Activated naive CD8-positive, alpha-beta T cell (primary cell): ENCODE data around the gene EML6.

Experiments
- H3K27ac Mint-ChIP-seq: one replicate; pipeline ENCODE4 v1.8.0; 2021; ENCODE audit warnings: mixed read lengths
- H3K27me3 Mint-ChIP-seq: one replicate; pipeline ENCODE4 v1.8.0; 2021; ENCODE audit warnings: mixed read lengths
- H3K36me3 Mint-ChIP-seq: one replicate; pipeline ENCODE4 v1.8.0; 2021; ENCODE audit warnings: mixed read lengths
- H3K4me1 Mint-ChIP-seq: one replicate; pipeline ENCODE4 v1.8.0; 2021; ENCODE audit warnings: low read depth, mixed read lengths
- H3K4me3 Mint-ChIP-seq: one replicate; pipeline ENCODE4 v1.8.0; 2021; ENCODE audit warnings: mild to moderate bottlenecking, mixed read lengths
- H3K9me3 Mint-ChIP-seq: one replicate; pipeline ENCODE4 v1.8.0; 2021; ENCODE audit warnings: low read depth, mixed read lengths

The EML6 gene

DNA sequence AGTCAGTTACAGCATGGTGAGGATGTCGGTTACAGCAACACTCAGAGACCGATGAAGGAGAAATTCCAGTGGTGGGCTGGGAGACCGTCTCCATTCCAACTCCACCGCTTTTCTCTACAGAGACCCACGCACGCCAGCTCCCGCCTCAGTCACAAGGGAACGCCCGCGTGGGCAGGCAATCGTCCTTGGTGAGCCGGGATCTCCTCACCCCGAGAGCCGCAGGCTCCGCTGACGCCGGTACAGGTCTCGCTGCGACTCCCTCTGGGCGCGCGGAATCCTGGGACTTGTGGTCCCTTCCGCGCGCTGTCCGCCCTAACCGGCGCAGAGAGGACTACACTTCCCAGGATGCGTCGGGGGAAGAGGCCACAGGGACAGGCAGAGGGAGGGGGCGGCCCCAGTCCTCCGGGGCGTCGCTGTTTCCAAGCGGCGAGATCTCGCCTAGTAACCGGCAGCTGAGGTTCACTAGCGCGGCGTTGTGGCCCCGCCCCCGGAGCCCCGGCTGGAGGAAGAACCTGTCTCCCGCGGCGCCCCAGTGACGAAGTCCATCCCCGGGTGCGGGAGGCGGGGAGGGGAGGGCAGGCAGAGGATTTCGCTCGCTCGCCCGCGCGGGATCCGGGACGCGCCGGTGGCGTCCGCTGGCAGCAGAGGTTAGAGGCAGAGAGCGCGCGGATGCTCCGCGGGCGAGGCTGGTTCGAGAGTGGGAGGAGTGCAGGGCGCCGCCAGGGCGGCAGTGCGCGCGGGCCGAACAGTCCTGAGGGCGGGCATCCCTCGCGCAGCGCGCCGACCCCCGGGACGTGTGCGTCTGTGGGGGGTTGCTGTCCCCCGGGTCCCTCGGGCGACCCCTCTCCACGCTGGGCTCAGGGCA is at the start of gene EML6:
EML6 (plus strand) TSS at position 532 of the 865 bp plus-strand sequence. CDS start 1,400 bp downstream, outside the sequence.
- Mint-ChIP-seq H3K4me3 (peak within 1 kb of the TSS; percentile 94), H3K27me3 (peaks cover 32% of the 10 kb centered on the region), H3K9me3 (no peaks in the 10 kb centered on the region), H3K27ac (peak within 1 kb of the TSS; percentile 69), H3K36me3 (no peaks in the 10 kb centered on the region), H3K4me1 (peaks cover 14% of the 10 kb centered on the region)

DNA sequence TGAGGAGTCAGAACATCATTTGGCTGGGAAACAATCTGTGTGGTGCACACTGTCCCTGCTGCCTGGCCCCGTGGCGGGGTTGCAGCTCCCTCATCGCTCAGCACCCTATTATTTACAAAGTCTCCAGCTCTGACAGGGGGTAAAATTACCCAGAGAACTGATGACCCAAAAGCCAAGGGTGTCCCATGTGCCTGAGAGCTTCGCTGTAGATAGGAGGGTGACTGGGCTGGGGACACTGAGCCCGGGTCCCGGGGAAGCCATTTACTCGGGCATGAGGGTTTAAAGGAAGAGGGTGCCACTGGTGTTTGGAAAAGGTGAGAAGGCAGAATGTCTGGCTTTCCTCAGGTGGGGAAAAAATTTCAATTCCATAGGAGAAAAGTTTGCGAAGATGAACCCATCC is 48.2 kb upstream of the EML6 start:
- peaks cover 13% of the 10 kb centered on the region for H3K4me1 Mint-ChIP-seq
- H3K27me3 Mint-ChIP-seq = peaks cover 6% of the 10 kb centered on the region
- H3K27ac Mint-ChIP-seq = no peak overlapping the region
- no peaks in the 10 kb centered on the region for H3K9me3 Mint-ChIP-seq
- no peak overlapping the region for H3K4me3 Mint-ChIP-seq
- H3K36me3 Mint-ChIP-seq = no peaks in the 10 kb centered on the region

DNA sequence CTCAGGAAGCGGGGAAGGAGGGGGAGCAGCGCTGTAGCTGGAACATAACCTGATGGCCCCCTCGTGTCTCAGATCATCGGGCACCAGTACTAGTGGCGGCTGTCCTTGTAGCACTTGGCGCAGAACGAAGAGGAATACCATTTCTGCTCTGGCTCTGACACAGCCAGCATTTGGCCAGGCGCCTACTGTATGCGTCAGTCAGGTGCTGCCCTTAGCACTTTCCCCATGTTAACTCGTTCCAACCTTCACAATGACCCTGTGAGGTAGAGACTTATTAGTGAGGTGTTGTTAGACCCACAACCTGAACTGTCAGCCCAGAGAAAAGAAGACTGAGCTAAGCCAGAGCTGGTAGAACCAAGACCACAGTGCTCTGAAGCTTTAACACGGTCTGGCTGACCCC is 47.7 kb upstream of the EML6 start:
- Mint-ChIP-seq H3K4me3 (no peak overlapping the region), H3K27ac (no peak overlapping the region), H3K9me3 (no peaks in the 10 kb centered on the region), H3K36me3 (no peaks in the 10 kb centered on the region), H3K27me3 (peaks cover 7% of the 10 kb centered on the region), H3K4me1 (peaks cover 15% of the 10 kb centered on the region)

DNA sequence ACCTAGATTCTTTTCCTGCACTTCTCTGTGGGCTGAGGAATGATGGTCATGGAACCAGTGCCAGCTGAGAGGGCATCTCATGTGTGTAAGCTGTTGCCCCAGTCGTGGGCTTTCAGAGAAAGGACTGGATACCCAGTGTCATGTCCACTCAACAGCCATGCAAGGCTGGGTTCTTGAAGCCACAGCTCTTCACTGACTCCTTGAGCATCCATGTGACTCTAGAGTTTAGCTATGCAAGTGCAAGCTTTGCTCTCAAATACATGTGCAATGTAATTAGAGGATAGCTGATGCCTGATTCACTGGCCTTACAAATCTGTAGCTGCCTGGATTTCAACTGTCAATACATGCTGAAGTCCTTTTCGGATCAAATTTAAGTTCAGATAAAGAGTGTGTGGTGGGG is 46.8 kb upstream of the EML6 start:
- Mint-ChIP-seq H3K4me3 (no peak overlapping the region), H3K4me1 (peaks cover 15% of the 10 kb centered on the region), H3K27me3 (peaks cover 7% of the 10 kb centered on the region), H3K27ac (peak overlapping the region; percentile 4), H3K9me3 (no peaks in the 10 kb centered on the region), H3K36me3 (no peaks in the 10 kb centered on the region)

DNA sequence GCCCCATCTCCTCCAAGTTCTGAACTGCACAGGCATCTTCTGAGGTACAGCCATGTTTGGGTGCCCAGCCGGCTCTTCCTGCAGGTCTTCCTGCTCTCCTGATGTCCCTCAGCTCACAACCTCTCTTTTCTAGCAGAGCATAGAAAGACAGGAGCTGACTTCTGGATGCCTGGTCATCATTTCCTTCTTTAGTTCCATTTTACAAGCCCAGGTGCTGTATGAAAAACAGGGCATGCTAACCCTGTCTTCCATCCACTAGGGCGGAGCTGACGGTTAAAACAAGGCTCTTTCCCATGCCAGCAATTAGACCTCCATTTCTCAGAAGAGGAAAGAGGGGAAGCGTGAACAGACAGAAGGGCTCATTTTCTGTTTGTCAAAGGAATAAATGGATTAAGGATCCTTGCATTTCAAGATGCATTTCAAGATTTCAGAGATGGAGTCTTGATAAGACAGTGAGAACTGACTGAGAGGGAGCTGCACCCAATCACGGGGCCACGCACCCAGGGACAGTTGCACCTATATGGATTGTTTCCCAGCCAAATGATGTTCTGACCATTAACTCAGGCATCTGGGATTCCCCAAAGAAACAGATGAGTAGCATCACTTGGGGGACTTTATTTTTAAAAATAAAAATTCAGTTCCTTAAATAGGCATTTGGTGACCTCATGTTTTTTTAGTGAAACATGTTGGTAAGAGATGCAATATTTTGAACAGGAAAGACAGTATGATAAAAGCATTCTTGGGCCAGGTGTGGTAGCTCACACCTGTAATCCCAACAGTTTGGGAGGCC is 45.8 kb upstream of the EML6 start:
- peaks cover 7% of the 10 kb centered on the region for H3K27me3 Mint-ChIP-seq
- H3K36me3 Mint-ChIP-seq = no peaks in the 10 kb centered on the region
- H3K9me3 Mint-ChIP-seq = no peaks in the 10 kb centered on the region
- no peak overlapping the region for H3K27ac Mint-ChIP-seq
- peaks cover 15% of the 10 kb centered on the region for H3K4me1 Mint-ChIP-seq
- H3K4me3 Mint-ChIP-seq = no peak overlapping the region

DNA sequence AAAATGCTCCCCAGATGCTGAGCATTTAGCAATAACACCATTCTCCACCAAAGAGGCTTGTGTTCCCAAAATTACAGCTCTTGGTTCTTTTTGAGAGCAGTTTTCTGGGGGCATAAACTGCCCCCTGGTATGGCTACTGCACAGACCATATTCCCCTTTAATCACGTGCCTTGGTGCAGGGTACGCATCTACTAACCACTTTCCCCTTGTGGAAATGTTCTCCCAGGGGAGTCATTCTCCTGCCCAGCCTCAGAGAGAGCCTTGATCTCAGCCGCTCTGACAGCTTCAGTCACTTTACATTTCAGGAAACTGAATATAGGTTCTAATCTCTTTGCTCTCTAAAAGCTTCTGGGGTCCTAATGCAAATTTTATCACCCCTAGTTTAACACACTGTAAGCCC is 44.7 kb upstream of the EML6 start:
- H3K4me1 Mint-ChIP-seq = peaks cover 7% of the 10 kb centered on the region
- no peak overlapping the region for H3K4me3 Mint-ChIP-seq
- no peaks in the 10 kb centered on the region for H3K36me3 Mint-ChIP-seq
- no peak overlapping the region for H3K27ac Mint-ChIP-seq
- no peaks in the 10 kb centered on the region for H3K9me3 Mint-ChIP-seq
- peaks cover 7% of the 10 kb centered on the region for H3K27me3 Mint-ChIP-seq

DNA sequence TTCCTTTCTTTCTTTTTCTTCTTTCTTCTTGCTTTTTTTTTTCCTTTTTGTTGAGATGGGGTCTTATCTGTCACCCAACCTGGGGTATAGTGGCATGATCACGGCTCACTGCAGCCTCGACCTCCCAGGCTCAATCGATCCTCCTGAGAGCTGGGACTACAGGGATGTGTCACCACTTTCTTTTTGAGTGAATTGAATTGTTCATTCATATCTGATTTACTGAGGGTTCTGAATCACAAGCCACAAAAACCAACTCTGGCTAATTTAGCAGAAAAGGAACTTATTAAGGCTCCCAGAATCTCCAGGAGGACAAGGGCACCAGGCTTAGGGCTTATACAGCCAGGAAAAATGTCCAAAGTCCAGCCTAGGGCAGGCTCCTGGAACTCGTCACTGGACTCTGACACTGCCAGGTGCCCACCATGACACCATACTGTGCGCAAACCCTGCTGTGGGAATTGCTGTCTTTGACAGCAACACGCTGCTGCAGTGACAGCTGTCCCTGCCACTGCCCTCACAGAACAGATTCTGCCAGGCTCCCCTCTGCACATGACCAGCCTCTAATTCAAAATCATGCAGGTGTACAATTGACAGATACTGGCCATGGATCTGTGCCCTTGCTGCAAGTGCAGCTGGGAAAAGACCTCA is 42.9 kb upstream of the EML6 start:
- no peaks in the 10 kb centered on the region for H3K9me3 Mint-ChIP-seq
- peak overlapping the region; percentile 33 for H3K4me3 Mint-ChIP-seq
- peak overlapping the region; percentile 31 for H3K27ac Mint-ChIP-seq
- peaks cover 3% of the 10 kb centered on the region for H3K4me1 Mint-ChIP-seq
- H3K36me3 Mint-ChIP-seq = no peaks in the 10 kb centered on the region
- peaks cover 7% of the 10 kb centered on the region for H3K27me3 Mint-ChIP-seq

DNA sequence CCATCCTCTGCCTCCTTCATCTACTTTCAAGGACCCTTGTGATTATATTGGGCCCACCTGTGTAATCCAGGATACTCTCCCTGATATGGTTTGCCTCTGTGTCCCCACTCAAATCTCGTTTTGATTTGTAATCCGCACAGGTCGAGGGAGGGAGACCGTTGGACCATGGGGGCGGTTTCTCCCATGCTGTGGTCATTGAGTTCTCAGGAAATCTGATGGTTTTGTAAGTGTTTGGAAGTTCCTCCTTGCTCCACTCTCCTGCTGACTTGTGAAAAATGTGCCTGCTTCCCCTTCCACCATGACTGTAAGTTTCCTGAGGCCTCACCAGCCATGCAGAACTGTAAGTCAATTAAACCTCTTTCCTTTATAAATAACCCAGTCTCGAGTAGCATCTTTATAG is 42.0 kb upstream of the EML6 start:
- Mint-ChIP-seq H3K27me3 (peaks cover 7% of the 10 kb centered on the region), H3K36me3 (no peaks in the 10 kb centered on the region), H3K27ac (no peak overlapping the region), H3K4me1 (peaks cover 3% of the 10 kb centered on the region), H3K4me3 (no peak overlapping the region), H3K9me3 (no peaks in the 10 kb centered on the region)

DNA sequence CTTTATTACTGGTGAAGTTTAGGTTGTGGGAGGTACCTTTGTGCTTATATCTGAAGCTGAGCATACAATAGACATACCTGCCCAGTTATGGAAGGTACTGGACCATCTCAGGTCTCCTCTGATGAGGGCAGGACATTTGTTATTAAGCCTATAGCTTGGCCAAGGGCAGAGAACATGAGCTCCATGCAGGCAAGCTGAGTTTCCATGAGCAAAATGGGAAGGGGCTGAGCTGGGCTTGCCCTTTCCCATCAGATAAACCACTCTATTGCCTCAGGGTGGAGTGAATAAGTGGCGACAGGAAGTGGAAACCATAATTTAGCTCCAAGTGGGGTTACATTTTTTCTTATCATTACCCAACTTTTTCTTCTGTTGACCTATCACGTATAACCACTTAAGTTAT is 39.9 kb upstream of the EML6 start:
- Mint-ChIP-seq H3K36me3 (no peaks in the 10 kb centered on the region), H3K27ac (no peak overlapping the region), H3K9me3 (no peaks in the 10 kb centered on the region), H3K4me1 (peaks cover 9% of the 10 kb centered on the region), H3K4me3 (no peak overlapping the region), H3K27me3 (peaks cover 6% of the 10 kb centered on the region)

DNA sequence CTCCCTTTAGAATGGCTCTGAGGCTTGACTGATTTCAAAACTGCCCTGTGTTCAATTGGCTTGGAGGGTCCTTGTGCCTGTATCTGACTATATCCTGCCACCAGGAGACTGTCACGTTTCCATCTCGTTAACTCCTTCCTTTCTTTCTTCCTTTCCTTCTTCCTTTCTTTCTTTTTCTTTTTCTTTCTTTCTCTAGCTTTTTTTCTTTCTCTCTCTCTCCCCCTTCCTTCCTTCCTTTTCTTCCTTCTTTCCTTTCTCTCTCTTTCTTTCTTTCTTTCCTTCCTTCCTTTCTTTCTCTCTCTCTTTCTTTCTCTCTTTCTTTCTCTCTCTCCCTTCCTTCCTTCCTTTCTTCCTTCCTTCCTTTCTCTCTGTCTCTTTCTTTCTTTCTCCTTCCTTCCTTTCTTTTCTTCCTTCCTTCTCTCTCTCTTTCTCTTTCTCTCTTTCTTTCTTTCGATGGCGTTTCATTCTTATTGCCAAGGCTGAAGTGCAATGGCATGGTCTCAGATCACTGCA is 38.1 kb upstream of the EML6 start:
- Mint-ChIP-seq H3K36me3 (peaks cover 4% of the 10 kb centered on the region), H3K4me3 (no peak overlapping the region), H3K27ac (no peak overlapping the region), H3K27me3 (peaks cover 8% of the 10 kb centered on the region), H3K4me1 (peaks cover 7% of the 10 kb centered on the region), H3K9me3 (no peaks in the 10 kb centered on the region)

DNA sequence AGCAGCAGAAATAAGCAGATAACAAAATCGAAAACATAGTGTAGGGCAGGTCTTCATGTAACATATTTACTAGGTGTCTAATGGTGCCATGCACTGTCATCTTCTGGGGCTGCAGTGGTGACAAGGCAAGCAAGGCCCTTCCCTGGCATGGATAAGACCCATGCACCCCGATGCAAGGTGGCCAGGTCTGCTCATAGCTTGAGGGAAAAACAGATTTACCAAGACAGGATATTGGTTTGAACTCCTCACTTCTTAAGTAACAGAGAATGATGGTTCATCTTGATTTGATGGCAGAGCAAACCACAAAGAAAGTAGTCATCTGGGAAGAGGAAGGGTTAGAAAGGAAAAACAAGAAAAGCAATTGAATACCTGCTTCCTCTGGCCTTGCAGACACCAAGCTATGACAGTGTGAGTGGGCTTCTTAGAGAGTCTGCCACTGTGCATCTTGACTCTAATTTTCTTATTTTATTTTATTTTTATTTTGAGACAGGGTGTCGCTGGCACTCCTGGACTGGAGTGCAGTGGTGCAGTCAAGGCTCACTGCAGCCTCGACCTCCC is 35.8 kb upstream of the EML6 start:
- H3K9me3 Mint-ChIP-seq = no peaks in the 10 kb centered on the region
- H3K4me1 Mint-ChIP-seq = peaks cover 5% of the 10 kb centered on the region
- H3K27ac Mint-ChIP-seq = no peak overlapping the region
- H3K27me3 Mint-ChIP-seq = peaks cover 9% of the 10 kb centered on the region
- no peak overlapping the region for H3K4me3 Mint-ChIP-seq
- peaks cover 4% of the 10 kb centered on the region for H3K36me3 Mint-ChIP-seq

DNA sequence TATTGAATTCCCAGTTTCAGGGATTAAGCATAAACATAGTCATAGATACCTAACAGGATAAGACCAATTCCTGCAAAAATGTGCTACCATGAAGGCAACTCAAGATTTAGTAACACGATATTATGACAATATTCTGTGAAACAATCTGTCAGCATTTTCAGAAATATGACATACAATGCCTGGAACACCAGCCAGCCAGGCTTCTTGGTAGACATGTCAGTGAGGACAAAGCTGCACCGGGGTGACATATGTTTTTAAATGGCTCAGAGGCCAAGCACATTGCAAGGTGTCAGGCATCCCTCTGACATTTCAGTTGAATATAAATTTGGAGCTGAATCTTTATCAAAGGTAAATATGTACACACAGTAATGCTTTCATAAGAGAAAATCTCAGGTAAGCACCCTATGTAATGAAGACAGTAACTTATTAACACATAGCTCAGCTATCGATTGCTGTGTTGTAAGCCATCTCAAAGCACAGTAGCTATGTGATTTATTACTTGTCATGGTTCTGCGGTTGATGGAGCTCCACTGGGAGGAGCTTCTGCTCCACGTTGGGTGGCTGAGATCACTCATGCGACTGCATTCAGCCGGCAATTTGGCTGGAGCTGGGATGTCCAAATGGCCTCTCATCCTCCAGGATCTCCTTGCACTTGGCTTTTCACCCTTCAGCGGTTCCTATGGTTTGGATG is 31.9 kb upstream of the EML6 start:
- H3K27me3 Mint-ChIP-seq = peaks cover 9% of the 10 kb centered on the region
- H3K27ac Mint-ChIP-seq = no peak overlapping the region
- H3K4me3 Mint-ChIP-seq = no peak overlapping the region
- peaks cover 5% of the 10 kb centered on the region for H3K4me1 Mint-ChIP-seq
- H3K36me3 Mint-ChIP-seq = peaks cover 4% of the 10 kb centered on the region
- H3K9me3 Mint-ChIP-seq = no peaks in the 10 kb centered on the region

DNA sequence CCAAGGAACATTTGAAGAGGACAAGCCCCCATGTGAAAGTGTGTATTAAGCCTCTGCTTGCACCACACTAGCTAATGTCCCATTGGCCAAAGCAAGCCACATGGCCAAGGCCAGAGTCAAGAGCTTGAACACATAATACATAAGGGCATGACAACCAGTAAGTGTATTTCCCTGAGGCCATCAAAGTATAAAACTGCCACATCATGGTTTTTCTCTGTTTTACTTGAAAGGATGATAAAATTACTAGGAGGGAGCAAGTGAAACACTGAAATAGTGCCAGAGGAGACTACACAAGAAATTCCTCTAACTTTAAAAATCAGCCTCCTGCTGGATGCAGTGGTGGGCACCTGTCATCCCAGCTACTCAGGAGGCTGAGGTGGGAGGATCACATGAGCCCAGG is 30.9 kb upstream of the EML6 start:
- H3K9me3 Mint-ChIP-seq = no peaks in the 10 kb centered on the region
- peaks cover 4% of the 10 kb centered on the region for H3K36me3 Mint-ChIP-seq
- no peak overlapping the region for H3K27ac Mint-ChIP-seq
- no peak overlapping the region for H3K4me3 Mint-ChIP-seq
- H3K27me3 Mint-ChIP-seq = peaks cover 9% of the 10 kb centered on the region
- peaks cover 5% of the 10 kb centered on the region for H3K4me1 Mint-ChIP-seq

DNA sequence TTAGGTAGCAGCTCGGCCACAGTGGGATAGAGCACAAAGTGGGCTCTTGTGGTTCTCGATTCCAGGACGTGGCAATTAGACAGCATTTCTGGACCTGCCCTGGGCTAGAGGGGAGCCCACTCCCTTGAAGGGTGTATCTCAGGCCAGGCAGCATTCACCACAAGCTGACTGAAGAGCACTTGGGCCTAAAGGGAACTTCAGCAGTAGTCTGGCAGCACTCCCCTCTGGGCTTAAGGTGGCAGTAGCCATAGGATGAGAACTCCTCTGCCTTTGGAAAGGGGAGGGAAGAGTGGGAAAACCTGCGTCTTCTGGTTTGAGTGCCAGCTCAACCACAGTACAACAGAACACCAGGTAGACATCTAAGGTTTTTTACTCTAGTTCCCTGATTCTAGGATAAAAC is 28.1 kb upstream of the EML6 start:
- H3K4me1 Mint-ChIP-seq = no peaks in the 10 kb centered on the region
- H3K36me3 Mint-ChIP-seq = no peaks in the 10 kb centered on the region
- H3K27me3 Mint-ChIP-seq = peaks cover 1% of the 10 kb centered on the region
- H3K27ac Mint-ChIP-seq = no peak overlapping the region
- H3K4me3 Mint-ChIP-seq = no peak overlapping the region
- H3K9me3 Mint-ChIP-seq = no peaks in the 10 kb centered on the region
